ENCODE data around the gene STXBP5L.

DNA sequence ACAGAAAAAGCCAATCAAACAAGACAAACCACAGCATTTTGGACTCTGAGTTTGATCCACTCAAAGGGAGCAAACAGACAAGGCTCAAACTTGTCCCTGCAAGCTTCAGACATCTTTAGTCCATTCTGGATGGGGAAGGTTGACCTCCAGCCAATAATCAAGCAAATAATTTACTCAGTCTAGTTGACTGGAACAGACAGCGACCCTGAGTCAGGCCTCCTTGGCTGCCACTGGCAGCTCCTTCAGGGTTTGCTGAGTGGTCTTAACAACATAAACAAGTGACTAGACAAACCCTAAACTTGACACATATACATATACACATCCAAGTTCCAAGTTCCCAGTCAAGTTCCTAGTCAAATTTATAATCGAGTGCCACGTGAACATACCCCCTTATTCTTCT is 323.9 kb downstream of the STXBP5L start:
- TF ChIP-seq, protein P1, sequence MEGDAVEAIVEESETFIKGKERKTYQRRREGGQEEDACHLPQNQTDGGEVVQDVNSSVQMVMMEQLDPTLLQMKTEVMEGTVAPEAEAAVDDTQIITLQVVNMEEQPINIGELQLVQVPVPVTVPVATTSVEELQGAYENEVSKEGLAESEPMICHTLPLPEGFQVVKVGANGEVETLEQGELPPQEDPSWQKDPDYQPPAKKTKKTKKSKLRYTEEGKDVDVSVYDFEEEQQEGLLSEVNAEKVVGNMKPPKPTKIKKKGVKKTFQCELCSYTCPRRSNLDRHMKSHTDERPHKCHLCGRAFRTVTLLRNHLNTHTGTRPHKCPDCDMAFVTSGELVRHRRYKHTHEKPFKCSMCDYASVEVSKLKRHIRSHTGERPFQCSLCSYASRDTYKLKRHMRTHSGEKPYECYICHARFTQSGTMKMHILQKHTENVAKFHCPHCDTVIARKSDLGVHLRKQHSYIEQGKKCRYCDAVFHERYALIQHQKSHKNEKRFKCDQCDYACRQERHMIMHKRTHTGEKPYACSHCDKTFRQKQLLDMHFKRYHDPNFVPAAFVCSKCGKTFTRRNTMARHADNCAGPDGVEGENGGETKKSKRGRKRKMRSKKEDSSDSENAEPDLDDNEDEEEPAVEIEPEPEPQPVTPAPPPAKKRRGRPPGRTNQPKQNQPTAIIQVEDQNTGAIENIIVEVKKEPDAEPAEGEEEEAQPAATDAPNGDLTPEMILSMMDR (IDR thresholded peaks at IDR 0.05; ENCODE audit: low read length), result no peak
- no peak for TF ChIP-seq EZH2 (IDR thresholded peaks at IDR 0.05; ENCODE audit: borderline replicate concordance, low read length)
